Astrocyte (in vitro differentiated cells and primary cell): ENCODE measurements around the gene TOM1L2.

Source experiments
- CTCF ChIP-seq: IDR thresholded peaks from 2 replicates; pipeline ENCODE4 v1.5.1; 2011; ENCODE audit warnings: low read depth, mild to moderate bottlenecking, inconsistent platforms, low read length, moderate library complexity; ENCODE audit not compliant: insufficient read depth
- EZH2 ChIP-seq: IDR thresholded peaks from 2 replicates; pipeline ENCODE4 v1.6.1; 2012; ENCODE audit warnings: mild to moderate bottlenecking, low read length, inconsistent platforms; ENCODE audit not compliant: insufficient read depth

DNA sequence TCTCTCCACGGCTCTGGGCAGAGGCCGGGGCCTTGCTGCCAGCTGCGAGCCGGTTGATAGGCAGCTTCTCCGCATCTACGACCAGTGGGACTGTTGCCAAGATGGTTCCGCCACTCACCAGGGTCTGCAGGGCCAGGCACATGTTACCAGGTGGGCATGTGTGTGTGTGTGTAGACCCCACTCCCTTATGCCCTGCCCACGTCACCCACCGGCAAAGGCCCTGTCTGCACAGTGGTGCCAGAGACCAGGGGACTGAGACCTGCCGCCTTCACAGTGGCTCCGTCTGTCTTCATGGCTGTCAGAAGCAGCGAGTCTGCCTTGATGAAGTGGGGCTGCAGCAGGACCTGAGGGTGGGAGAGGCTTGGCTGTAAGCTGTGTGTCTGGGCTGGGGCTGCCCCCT is 153.1 kb downstream of the TOM1L2 start:
- no peak for TF ChIP-seq CTCF
- TF ChIP-seq EZH2, result no peak
